CD4-positive, alpha-beta memory T cell (primary cell): Measurements from ENCODE around the gene TCL1B. TPM values are rescaled to one million over a fixed set of nuclear protein-coding genes. Genes with fewer than 3 reads are reported as not detected.

ENCODE experiments used
- CTCF ChIA-PET: fragments of 350-600 bp; sonication (Branson Sonifier 250); formaldehyde crosslinking; loops from one replicate; lab custom pipeline; 2021; ENCODE audit warnings: inconsistent platforms; ENCODE audit not compliant: partially characterized antibody; lab: Charles Lee
- POLR2A ChIA-PET: fragments of 350-600 bp; sonication (Branson Sonifier 250); formaldehyde crosslinking; loops from one replicate; lab custom pipeline; 2021; ENCODE audit not compliant: partially characterized antibody; lab: Charles Lee
- DNase-seq, 5 donors: peaks; one replicate each; pipeline versions ENCODE4 v3.0.0 to v3.0.0-alpha.2; 2020 to 2022; ENCODE audit warnings: mixed read lengths in 1 of 5
- H3K27ac ChIP-seq: one replicate; pipeline ENCODE4 v1.7.0; 2013; ENCODE audit warnings: low read depth, low read length
- H3K27me3 ChIP-seq: 2 replicates; pipeline ENCODE4 v1.7.0; 2013; ENCODE audit warnings: mild to moderate bottlenecking, low read length, moderate library complexity; ENCODE audit not compliant: insufficient read depth
- H3K36me3 ChIP-seq: 2 replicates; pipeline ENCODE4 v1.7.0; 2013; ENCODE audit warnings: mild to moderate bottlenecking, low read length, moderate library complexity; ENCODE audit not compliant: insufficient read depth
- H3K4me1 ChIP-seq: 2 replicates; pipeline ENCODE4 v1.7.0; 2013; ENCODE audit warnings: mild to moderate bottlenecking, low read length, moderate library complexity; ENCODE audit not compliant: insufficient read depth
- H3K4me3 ChIP-seq, 2 donors: one replicate each; pipeline ENCODE4 v1.7.0; 2013; ENCODE audit warnings: low read length in 2 of 2, mild to moderate bottlenecking in 1 of 2
- H3K9me3 ChIP-seq, 2 donors: one replicate each; pipeline ENCODE4 v1.7.0; 2013; ENCODE audit warnings: low read length in 2 of 2, control low read depth in 1 of 2; ENCODE audit not compliant: control insufficient read depth in 1 of 2
- H3K27ac Mint-ChIP-seq, 7 donors: one replicate each; pipeline ENCODE4 v1.8.0; 2020 to 2021; ENCODE audit warnings: mixed read lengths in 7 of 7, mild to moderate bottlenecking in 6 of 7, inconsistent platforms in 3 of 7, moderate library complexity in 3 of 7
- H3K27me3 Mint-ChIP-seq, 2 donors: one replicate each; pipeline ENCODE4 v1.8.0; 2020 to 2021; ENCODE audit warnings: mixed read lengths in 2 of 2
- H3K36me3 Mint-ChIP-seq, 2 donors: one replicate each; pipeline ENCODE4 v1.8.0; 2020 to 2021; ENCODE audit warnings: mixed read lengths in 2 of 2, inconsistent platforms in 1 of 2, mild to moderate bottlenecking in 1 of 2
- H3K4me1 Mint-ChIP-seq, 4 donors: one replicate each; pipeline ENCODE4 v1.8.0; 2020 to 2021; ENCODE audit warnings: mixed read lengths in 4 of 4, mild to moderate bottlenecking in 1 of 4
- H3K4me3 Mint-ChIP-seq, 8 donors: one replicate each; pipeline ENCODE4 v1.8.0; 2020 to 2021; ENCODE audit warnings: mixed read lengths in 8 of 8, mild to moderate bottlenecking in 7 of 8, moderate library complexity in 6 of 8, inconsistent platforms in 3 of 8
- H3K9me3 Mint-ChIP-seq, 8 donors: one replicate each; pipeline ENCODE4 v1.8.0; 2020 to 2021; ENCODE audit warnings: mixed read lengths in 8 of 8, mild to moderate bottlenecking in 5 of 8, inconsistent platforms in 3 of 8, moderate library complexity in 1 of 8
- intact Hi-C: fragments of 100-400 bp; cut with micrococcal nuclease; formaldehyde crosslinking; loops from one replicate; pipeline ENCODE4 v1.15.1; 2023
- polyA plus RNA-seq, 2 donors: library from polyadenylated mRNA; unstranded; fragments of 300-500 nt; fragmentation: Illumina TruSeq; gene quantifications; one replicate each; pipeline ENCODE4 v1.2.3, GENCODE V29; 2021
- total RNA-seq, 2 experiments: library from RNA; stranded (reverse); gene quantifications; one replicate each; pipeline ENCODE4 v1.2.3, GENCODE V29; 2021

TCL1B gene, protein sequence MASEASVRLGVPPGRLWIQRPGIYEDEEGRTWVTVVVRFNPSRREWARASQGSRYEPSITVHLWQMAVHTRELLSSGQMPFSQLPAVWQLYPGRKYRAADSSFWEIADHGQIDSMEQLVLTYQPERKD
- not detected for total RNA-seq
- polyA plus RNA-seq: not detected

- H3K27ac Mint-ChIP-seq: no peak within 1 kb of the TSS
- CTCF ChIA-PET: interaction anchor here (1.1 kb wide), 3 partner anchors 24 to 126 kb away, joined by 3 to 4 read pairs (median 3); no protein-coding TSS in a partner anchor
- Histone ChIP-seq H3K9me3 (no peaks in the 10 kb centered on the region), H3K27me3 (no peaks in the 10 kb centered on the region), H3K4me3 (no peak within 1 kb of the TSS), H3K4me1 (no peaks in the 10 kb centered on the region), H3K36me3 (no peaks in the 10 kb centered on the region), H3K27ac (no peak within 1 kb of the TSS)
- no peaks in the 10 kb centered on the region for H3K9me3 Mint-ChIP-seq
- H3K27me3 Mint-ChIP-seq: peaks cover 4 to 16% of the 10 kb centered on the region in 2 donors
- no peaks in the 10 kb centered on the region for H3K36me3 Mint-ChIP-seq
- no peaks in the 10 kb centered on the region for H3K4me1 Mint-ChIP-seq
- no peak for DNase-seq
- POLR2A ChIA-PET: no interaction called here
- intact Hi-C loops: no loop called here
- H3K4me3 Mint-ChIP-seq: no peak within 1 kb of the TSS
Observed at GRCh38 chr14:95685978-95686922, at the start of gene TCL1B. TSS of gene TCL1B (plus strand) at chr14:95686426. CDS start at chr14:95686468, 42 bp downstream.

DNA sequence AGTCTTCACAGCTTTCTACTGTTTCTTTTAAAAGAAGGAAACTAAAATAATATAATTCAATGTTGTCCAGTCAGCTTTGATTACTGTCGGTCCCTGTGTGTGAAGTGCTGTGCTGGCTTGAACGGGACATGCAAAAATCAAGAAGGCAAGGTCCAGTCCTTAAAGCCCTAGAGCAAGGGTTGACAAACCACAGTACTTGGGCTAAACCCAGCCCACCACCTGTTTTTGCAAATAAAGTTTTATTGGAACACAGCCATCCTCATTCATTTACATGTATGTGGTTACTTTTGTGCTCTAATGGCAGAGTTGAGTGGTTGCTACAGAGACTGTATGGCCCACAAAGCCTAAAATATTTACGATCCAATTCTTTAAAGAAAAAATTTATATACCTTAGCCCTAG is 41.2 kb upstream of the TCL1B start:
- Histone ChIP-seq H3K4me1 (no peaks in the 10 kb centered on the region), H3K36me3 (no peaks in the 10 kb centered on the region), H3K9me3 (no peaks in the 10 kb centered on the region), H3K27ac (no peak overlapping the region), H3K4me3 (no peak overlapping the region), H3K27me3 (no peaks in the 10 kb centered on the region)
- H3K9me3 Mint-ChIP-seq: peaks cover 0 to 2% (median 0%) of the 10 kb centered on the region in 8 donors
- CTCF ChIA-PET: no interaction called here
- no peaks in the 10 kb centered on the region for H3K4me1 Mint-ChIP-seq
- DNase-seq: no peak
- POLR2A ChIA-PET: no interaction called here
- H3K27me3 Mint-ChIP-seq: peaks cover 9 to 13% of the 10 kb centered on the region in 2 donors
- no peak overlapping the region for H3K4me3 Mint-ChIP-seq
- intact Hi-C loops: no loop called here
- H3K36me3 Mint-ChIP-seq: no peaks in the 10 kb centered on the region
- no peak overlapping the region for H3K27ac Mint-ChIP-seq

- no peak for DNase-seq
- intact Hi-C loops: no loop called here
- Mint-ChIP-seq H3K4me1 (no peaks in the 10 kb centered on the region), H3K4me3 (no peak overlapping the region), H3K27ac (no peak overlapping the region), H3K27me3 (peaks cover 6 to 10% of the 10 kb centered on the region in 2 donors), H3K36me3 (no peaks in the 10 kb centered on the region), H3K9me3 (peaks cover 0 to 2% (median 0%) of the 10 kb centered on the region in 8 donors)
- Histone ChIP-seq H3K4me1 (no peaks in the 10 kb centered on the region), H3K36me3 (no peaks in the 10 kb centered on the region), H3K9me3 (no peaks in the 10 kb centered on the region), H3K27me3 (no peaks in the 10 kb centered on the region), H3K27ac (no peak overlapping the region), H3K4me3 (no peak overlapping the region)
- POLR2A ChIA-PET: no interaction called here
- CTCF ChIA-PET: no interaction called here
Observed at GRCh38 chr14:95645389-95645996, 40.7 kb upstream of the TCL1B start.

- H3K27me3 ChIP-seq: no peaks in the 10 kb centered on the region
- no peak overlapping the region for H3K27ac ChIP-seq
- no peaks in the 10 kb centered on the region for H3K4me1 ChIP-seq
- no peak overlapping the region for H3K4me3 Mint-ChIP-seq
- POLR2A ChIA-PET: no interaction called here
- no peaks in the 10 kb centered on the region for H3K36me3 ChIP-seq
- intact Hi-C loops: no loop called here
- no peak overlapping the region for H3K27ac Mint-ChIP-seq
- H3K4me1 Mint-ChIP-seq: peaks cover 0 to 5% (median 2%) of the 10 kb centered on the region in 4 donors
- DNase-seq: no peak
- peaks cover 0 to 2% (median 0%) of the 10 kb centered on the region in 8 donors for H3K9me3 Mint-ChIP-seq
- H3K9me3 ChIP-seq: no peaks in the 10 kb centered on the region
- H3K27me3 Mint-ChIP-seq: peaks cover 6 to 10% of the 10 kb centered on the region in 2 donors
- H3K36me3 Mint-ChIP-seq: no peaks in the 10 kb centered on the region
- CTCF ChIA-PET: no interaction called here
- H3K4me3 ChIP-seq: no peak overlapping the region
Observed at GRCh38 chr14:95647926-95648325, 38.3 kb upstream of the TCL1B start.

- ChIA-PET CTCF (no interaction called here), POLR2A (no interaction called here)
- peaks cover 6 to 10% of the 10 kb centered on the region in 2 donors for H3K27me3 Mint-ChIP-seq
- H3K4me1 ChIP-seq: no peaks in the 10 kb centered on the region
- intact Hi-C loops: no loop called here
- H3K36me3 ChIP-seq: no peaks in the 10 kb centered on the region
- no peaks in the 10 kb centered on the region for H3K36me3 Mint-ChIP-seq
- peaks cover 0 to 2% (median 0%) of the 10 kb centered on the region in 8 donors for H3K9me3 Mint-ChIP-seq
- no peak overlapping the region for H3K27ac ChIP-seq
- no peak overlapping the region for H3K27ac Mint-ChIP-seq
- no peaks in the 10 kb centered on the region for H3K9me3 ChIP-seq
- no peak overlapping the region for H3K4me3 ChIP-seq
- no peak overlapping the region for H3K4me3 Mint-ChIP-seq
- no peaks in the 10 kb centered on the region for H3K27me3 ChIP-seq
- peaks cover 0 to 7% (median 2%) of the 10 kb centered on the region in 4 donors for H3K4me1 Mint-ChIP-seq
- DNase-seq: no peak
Observed at GRCh38 chr14:95649230-95649629, 37.0 kb upstream of the TCL1B start.

DNA sequence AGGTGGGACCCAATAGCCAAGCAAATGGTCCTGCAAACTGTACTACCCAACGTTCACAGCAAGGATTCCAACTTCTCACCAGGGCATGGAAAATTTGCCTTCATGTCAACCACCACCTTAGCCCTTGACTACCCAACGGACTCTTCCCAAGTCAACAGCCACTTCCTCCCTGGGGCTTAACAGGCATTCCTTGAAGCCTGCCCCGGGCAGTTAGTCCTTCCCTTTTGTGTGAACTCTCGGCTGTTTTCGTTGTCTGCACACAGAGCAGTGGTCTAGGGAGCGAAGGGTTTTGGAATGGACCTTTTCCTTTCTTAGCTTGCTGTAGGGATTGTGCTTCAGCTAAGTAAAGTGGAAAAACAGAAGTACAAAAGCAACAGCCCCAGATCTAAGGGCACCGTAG is 35.2 kb upstream of the TCL1B start:
- Mint-ChIP-seq H3K27ac (no peak overlapping the region), H3K27me3 (peaks cover 8 to 10% of the 10 kb centered on the region in 2 donors), H3K36me3 (no peaks in the 10 kb centered on the region), H3K4me3 (no peak overlapping the region), H3K9me3 (peaks cover 0 to 2% (median 0%) of the 10 kb centered on the region in 8 donors), H3K4me1 (peaks cover 0 to 7% (median 2%) of the 10 kb centered on the region in 4 donors)
- no peaks in the 10 kb centered on the region for H3K36me3 ChIP-seq
- DNase-seq: no peak
- H3K27ac ChIP-seq: no peak overlapping the region
- no peaks in the 10 kb centered on the region for H3K27me3 ChIP-seq
- no peak overlapping the region for H3K4me3 ChIP-seq
- no peaks in the 10 kb centered on the region for H3K9me3 ChIP-seq
- ChIA-PET POLR2A (no interaction called here), CTCF (no interaction called here)
- intact Hi-C loops: no loop called here
- no peaks in the 10 kb centered on the region for H3K4me1 ChIP-seq
